ENCODE data around the gene SIRT3. TPM values are rescaled to one million over a fixed set of nuclear protein-coding genes. Genes with fewer than 3 reads are reported as not detected.
"Not testable (repeated sequence)": the region's sequence is repeated elsewhere in the genome, so short reads cannot be mapped to it uniquely, and the experiment has no call there.

SIRT3 gene
- polyA plus RNA-seq, 4 donors, result 26.4 to 42.9 (median 32.8) TPM

DNA sequence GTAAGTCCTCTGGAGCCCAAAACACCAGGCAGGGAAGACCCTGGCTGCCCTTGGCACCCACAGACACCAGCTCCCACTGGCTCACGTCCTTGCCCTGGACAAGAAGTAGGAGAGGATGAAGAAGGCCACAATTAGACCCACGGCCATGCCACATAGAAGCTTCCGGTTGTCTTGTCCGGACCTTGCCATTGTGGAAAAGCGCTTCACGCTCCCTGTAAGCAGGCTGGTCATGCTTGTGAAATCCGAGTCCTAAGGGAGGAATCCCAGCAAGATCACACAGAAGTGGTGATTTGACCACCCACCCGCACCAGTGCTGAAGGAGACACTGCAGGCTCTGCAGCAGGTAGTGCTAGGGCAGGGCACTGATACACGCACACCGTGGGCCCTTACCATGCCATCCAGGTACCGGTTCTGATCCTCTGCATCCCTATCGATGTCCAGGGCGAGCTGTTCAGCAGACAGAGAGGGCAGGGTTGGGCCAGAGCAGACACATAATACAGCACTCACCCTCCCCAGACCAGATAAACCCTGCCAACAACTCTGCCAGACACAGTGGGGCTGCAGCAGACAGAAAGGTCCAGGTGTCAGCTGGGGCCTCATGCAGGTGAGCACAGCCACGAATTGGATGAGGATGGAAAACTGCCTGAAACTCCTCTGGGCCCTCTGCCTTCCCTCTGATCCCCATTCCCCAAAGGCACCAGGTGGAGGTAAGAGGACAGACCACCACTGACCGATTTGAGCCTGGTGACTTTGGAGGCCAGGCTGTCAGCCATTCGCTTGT, 30.7 kb downstream of the SIRT3 start:
- DNase-seq (ENCODE audit: low read depth in 4 of 4, low spot score in 2 of 4), result no peak

DNA sequence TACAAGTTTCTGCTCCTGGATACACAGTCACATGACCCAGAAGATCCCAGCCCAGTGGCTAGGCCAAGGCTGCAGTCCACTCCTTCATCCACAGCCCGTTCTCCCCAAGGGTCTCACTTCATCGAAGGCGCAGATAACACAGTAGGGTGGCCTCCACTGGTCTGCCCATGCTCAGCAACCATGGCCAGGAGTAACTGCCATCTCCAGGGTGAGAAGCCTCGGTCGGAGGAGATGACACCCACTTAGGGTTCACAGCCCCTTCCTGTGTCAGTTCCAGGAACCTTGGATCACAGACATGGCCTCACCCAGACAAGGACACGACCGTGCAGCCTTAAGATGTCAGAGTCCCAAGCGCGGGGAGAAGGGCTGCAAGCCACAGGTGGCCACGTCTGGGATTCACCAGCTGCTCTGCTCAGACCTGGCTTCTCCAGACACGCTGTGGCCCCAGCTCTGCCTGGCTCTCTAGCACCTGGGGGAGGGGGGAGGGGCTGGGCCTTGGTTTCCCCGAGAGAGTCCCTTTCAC, 31.5 kb downstream of the SIRT3 start:
- DNase-seq (ENCODE audit: low read depth in 4 of 4, low spot score in 2 of 4), result no peak

DNA sequence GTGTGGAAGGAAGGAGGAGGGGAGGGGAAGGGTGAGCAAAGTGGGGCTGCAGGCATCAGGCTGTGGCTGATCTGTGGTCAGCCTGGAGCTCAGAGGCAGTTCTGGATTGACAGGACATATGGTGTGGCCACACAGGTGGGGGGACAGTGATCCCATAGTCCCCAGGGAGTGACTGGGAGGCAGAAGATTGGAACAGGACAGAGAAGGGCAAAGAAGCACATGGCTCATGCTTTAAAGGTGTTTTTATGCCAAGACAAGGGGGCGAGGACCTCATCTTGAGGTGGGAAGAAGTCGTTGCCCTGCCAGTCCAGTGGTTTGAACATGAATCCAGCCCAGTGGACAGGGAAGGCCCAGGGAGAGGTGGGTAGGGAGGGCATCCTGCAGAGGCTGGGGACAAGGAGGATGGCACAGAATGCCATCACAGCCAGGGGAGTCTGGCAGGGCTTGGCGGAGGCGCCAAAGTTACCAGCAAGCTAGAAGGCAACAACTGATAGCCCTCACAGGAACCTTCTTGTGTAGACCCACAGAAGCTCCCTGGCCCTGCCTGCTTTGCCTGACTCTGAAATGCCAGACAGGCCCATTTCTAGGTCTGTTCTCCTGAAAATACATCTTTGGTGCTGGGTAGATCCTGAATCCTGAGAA, 32.1 kb downstream of the SIRT3 start:
- DNase-seq (ENCODE audit: low read depth in 4 of 4, low spot score in 2 of 4), result no peak

DNA sequence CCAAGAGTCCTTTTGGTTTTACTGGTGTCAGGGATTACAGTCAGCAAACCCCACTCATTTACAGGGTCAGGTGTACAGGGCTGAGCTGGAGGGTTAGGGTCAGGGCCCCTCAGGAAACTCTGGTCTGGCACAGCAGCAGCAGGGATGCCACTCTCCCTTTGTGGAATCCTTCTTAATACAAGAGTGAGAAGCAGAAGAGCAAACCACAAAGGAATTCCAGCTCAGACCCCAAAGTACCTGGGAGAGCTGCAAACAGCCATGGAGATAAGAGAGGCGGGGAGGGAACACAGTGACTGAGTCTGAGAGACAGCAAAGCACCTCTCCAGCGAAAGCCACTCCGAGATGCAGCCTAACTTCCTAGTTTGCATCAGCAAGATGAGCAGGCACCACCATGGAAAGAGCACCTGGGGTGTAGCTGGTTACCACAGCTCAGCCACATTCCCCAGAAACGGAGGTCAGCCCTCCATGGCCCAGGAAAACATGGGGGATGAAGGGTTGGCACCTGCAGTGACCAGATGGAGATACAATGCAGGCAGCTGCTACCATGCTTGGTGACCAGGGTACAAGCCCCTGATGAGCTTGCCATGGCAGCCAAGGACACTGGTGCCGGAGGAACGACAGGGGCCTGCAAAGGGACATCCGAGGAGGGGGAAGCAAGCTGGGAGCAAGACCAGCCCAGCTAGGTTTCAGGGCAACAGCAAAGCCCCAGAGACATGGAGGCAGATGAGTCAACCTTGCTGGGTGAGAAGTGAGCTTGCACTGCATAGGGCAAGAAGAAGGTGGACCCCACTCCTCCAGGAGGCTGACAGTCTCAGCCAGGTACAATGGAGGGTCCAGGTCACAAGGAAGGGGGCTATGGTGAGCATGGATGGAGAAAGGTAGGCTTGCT, 32.8 kb downstream of the SIRT3 start:
- DNase-seq (ENCODE audit: low read depth in 4 of 4, low spot score in 2 of 4), result no peak

DNA sequence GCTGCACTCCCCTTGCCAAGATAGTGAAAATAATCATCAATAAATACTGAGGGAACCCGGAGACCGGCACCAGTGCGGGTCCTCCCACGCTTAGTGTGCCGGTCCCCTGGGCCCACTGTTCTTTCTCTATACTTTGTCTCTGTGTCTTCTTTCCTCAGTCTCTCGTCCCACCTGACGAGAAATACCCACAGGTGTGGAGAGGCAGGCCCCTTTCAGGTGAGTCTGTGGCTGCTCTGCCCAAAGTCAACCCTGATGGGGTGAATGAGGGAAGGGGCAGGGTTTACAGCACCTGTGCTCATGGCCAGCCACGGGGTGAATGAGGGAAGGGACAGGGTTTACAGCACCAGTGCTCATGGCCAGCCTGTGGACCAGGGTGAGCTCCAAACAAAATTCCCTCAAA, 33.7 kb downstream of the SIRT3 start:
- DNase-seq (ENCODE audit: low read depth in 4 of 4, low spot score in 2 of 4), result no peak

DNA sequence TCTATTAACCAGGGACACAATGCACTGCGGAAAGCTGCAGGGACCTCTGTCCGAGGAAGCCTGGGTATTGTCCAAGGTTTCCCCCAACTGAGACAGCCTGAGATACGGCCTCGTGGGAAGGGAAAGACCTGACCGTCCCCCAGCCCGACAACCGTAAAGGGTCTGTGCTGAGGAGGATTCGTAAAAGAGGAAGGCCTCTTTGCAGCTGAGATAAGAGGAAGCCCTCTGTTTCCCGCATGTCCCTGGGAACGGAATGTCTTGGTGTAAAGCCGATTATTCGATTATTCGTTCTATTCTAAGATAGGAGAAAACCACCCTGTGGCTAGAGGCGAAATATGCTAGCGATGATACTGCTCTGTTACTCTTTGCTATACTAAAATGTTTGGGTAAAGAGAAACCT, 34.2 kb downstream of the SIRT3 start:
- no peak for DNase-seq (ENCODE audit: low read depth in 4 of 4, low spot score in 2 of 4)

DNA sequence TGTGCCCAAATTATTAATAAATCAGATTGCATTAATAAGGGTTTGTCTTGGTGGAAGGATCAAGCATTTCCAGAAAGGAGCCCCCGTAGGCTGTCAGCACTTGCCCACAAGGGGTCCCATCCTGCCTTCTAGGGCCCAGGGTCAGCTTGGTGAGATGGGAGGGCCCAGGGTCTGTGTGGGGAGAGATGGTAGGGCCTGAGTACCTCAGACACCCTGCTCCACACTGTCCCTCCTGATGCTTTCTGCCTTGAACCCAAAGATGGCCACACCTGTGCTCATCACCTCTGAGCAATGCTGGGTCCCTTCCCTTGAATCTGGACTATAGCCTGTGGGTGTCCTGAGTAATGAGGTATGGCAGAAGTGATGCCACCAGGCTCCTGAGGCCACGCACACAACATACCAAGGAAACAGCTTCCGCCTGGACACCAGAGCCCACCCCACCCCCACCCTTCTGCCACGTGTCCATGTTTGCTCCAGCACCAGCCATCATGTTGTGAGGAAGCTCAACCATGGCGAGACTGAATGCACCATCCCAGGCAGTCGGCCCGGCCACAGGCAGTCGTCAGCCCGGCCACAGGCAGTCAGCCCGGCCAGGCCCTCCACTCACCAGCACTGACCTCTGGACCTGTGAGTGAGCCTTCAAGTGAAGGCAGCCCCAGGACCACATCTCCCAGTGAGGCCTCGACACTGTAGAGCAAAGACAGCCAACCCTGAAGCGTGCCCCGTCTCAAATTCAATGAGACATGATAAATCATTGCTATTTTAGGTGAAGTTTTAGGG, 35.7 kb downstream of the SIRT3 start:
- DNase-seq (ENCODE audit: low read depth in 4 of 4, low spot score in 2 of 4), result no peak

DNA sequence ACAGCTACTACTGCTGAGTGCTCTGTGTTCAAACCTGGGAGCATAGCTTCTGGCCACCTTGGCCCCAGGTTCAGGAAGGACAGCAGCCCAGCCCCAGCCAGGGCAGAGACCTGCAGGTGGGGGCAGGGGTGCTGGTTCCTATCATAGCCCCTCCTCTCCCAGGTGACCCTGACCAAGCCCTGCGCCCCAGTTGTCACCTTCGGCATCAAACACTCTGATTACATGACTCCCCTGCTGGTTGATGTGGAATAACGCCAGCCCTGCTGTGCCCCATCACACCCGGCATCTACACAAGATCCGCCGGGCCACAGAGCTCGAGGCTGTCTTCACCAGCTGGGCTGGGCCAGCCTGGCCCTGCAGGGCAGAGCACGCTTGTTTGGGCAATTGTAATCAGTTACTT, 36.4 kb downstream of the SIRT3 start:
- DNase-seq (ENCODE audit: low read depth in 4 of 4, low spot score in 2 of 4), result no peak

DNA sequence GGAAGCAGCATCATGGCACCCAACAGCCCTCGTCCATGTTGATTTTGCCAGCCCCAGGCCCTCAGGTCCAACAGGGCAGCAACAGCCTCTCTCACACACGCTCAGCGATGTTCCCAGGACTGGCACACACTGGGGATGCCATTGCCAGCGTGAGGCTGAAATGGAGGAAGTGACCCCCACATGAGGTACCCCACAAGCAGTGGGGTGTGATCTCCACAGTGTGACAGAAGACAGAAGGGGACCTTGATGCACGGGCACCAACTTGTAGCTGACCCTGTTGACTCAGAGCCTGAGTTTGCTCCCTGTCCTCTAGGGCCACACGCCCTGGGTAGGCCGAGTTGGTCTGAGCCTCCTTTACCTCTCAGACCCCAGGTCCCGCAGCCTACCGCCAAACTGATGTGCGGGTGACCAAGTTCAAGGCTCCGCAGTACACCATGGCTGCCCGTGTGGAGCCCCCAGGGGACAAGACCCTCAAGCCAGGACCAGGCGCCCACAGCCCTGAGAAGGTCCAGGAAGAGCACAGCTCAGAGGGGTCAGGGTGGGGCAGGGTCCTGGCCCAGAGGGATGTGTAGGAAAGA, 37.0 kb downstream of the SIRT3 start:
- DNase-seq (ENCODE audit: low read depth in 4 of 4, low spot score in 2 of 4), result no peak

DNA sequence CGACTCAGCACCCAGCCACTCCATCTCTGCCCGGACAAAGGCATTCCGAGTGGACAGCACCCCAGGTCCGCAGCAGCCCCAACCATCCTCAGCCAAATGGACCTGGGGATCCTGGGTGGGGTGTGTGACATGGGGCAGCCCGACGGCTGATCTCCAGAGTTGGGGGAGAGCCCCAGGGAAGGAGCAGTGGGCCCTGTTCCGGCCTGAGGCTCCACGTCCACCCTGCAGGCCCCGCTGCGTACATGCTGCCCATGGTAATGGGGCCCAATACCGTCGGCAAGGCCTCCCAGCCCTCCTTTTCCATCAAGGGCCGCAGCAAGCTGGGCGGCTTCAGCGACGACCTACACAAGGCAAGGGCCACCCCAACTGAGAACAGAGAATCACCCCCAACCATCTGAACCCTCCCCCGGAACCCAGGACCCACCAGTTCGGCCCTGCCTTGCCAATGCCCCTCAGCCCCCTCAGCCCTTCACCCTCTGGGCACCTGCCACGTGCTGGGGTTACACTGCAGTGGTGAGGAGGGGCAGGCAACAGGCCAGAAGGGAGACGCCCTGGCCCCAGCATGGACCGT, 37.8 kb downstream of the SIRT3 start:
- no peak for DNase-seq (ENCODE audit: low read depth in 4 of 4, low spot score in 2 of 4)

DNA sequence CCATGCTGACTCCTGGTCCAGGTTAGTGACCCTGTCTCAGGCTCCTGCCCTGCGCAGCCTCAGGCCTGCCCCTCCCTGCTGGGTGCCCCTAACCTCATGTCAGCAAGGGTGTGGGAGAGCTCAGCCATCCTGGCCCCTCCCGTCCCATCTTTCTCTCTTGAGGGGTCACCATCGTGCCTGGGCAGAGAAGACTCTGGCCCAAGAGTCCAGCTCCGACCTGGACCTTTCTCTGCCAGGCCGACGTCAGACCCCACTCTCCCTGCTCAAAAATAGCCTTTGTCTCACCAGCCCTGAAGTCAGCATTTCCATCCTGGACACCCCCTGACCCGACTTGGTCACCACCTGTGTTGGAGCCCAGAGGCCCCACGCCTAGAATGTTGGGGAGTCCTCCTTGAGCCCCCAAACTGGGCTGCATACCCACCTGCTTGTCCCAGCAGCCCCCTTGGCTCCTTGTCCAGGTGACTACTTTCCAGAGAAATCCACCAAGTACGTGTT, 38.4 kb downstream of the SIRT3 start:
- no peak for DNase-seq (ENCODE audit: low read depth in 4 of 4, low spot score in 2 of 4)

DNA sequence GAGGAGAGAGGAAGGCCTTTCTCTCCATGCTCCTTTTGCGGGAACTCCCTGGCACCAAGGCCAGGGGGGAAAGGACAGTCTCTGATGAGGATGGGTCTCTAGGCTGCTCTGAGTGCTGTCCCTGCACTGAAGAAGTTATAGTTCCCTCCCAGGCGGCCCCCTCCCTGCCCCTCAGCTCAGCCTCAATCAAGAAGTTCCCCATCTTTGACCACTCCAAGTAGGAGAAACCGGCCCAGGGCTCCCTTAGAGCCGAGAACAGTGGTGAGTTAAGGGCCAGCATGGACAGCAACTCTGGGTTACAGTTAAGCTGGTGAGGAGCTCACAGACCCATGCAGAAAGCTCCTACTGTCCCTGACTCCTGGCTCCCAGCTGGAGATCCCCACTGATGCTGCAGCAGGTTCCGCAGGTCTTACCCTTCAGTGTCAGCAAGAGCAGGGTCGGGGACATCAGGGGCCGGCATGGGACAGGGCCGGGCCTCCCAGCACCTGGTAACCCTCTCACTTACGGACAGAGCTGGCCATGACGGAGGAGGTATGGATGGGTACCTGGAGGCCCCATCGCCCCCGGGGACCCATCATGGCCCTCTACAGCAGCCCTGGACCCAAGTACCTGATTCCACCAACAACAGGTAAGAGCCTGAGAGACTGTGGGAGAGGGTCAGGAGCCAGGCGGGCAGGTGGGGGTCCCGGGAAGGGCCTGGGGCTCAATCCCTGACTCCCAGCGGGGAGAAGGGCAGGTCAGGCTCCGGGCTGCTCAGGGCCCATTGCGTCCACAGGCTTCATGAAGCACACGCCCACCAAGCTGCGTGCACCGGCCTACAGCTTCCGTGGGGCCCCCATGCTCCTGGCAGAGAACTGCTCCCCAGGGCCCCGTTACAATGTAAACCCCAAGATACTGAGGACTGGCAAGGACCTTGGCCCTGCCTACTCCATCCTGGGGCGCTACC, 39.1 kb downstream of the SIRT3 start:
- no peak for DNase-seq (ENCODE audit: low read depth in 4 of 4, low spot score in 2 of 4)

DNA sequence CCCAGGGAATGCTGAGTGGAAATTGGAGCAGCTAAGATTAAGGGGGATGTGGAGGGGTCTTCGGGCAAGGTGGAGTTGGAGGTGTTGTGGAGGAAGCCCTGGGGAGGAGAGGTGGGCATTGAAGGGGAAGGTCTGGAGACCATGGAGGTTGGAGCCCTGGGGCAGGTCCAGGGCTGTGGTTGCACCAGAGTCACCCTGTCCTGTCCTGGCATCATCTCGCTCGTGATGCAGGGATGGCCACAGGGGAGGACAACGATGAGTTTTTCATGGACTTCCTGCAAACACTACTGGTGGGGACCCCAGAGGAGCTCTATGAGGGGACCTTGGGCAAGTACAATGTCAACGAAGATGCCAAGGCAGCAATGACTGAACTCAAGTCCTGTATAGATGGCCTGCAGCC, 42.7 kb downstream of the SIRT3 start:
- DNase-seq (ENCODE audit: low read depth in 4 of 4, low spot score in 2 of 4), result not testable (repeated sequence)

DNA sequence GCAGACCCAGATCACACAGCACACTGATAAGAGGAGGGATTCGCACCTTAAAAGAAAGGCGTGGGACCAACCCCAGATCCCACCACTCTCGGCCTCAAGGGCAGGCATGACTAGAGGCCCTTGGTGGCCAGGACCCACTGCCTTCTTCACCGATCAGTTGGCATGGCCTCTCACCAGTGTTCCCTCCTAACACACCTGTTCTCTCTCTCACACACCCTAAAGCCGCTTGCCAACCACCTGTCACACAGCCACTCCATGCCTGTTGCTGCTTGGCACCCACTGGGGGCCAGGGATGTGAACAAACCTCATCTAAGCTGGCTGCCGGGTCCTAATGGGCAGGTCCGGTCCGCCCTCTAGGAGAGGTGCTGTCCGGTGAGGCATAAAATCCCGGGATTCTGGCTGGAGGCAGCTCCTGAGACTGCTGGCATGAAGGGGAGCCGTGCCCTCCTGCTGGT, 43.4 kb downstream of the SIRT3 start, which contains the start of gene SCGB1C1:
Gene SCGB1C1 (plus strand): TSS at position 405 of the 455 bp plus-strand sequence. CDS start 22 bp downstream, at position 427.
- not testable (repeated sequence) for DNase-seq (ENCODE audit: low read depth in 4 of 4, low spot score in 2 of 4)

DNA sequence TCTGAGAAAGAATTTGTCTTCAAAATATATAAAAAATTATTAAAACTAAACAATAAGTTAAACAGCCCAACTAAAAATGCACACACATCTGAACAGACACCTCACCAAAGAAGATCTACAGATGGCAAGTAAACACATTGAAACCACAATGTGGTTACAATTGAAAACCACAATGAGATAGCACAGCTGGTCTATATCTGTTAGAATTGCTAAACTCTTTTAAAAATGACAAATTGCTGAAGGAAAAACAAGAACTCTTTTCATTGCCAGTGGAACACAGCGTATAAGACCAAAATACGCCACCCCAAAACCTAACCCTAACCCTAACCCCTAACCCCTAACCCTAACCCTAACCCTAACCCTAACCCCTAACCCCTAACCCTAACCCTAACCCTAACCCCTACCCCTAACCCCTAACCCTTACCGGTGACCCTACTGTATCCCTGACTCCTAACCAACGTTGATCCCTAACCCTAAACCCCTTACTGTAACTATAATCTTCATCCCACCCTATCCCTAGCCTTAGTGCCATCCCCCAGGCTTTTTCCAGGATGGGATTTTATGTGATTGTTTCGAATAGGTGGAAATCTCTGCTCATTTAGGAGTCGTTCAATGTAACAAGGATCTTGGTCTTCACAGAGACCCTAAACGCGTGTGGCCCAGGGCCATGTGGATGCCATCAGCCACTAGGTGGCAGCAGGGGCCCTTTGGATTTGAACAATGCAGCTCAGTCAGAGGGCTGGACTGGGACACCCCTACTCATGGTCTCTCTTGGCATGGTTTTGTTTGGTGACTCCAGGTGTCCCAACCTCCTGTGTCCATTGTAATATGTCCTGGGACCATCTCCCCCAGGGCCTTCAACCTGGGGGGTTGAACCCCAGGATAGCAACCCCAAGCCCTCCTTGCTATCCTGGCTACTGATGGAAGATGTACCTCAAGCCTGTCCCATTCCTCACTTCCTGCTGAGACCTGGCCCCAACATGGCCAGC, 44.4 kb downstream of the SIRT3 start:
- DNase-seq (ENCODE audit: low read depth in 4 of 4, low spot score in 2 of 4), result not testable (repeated sequence)

DNA sequence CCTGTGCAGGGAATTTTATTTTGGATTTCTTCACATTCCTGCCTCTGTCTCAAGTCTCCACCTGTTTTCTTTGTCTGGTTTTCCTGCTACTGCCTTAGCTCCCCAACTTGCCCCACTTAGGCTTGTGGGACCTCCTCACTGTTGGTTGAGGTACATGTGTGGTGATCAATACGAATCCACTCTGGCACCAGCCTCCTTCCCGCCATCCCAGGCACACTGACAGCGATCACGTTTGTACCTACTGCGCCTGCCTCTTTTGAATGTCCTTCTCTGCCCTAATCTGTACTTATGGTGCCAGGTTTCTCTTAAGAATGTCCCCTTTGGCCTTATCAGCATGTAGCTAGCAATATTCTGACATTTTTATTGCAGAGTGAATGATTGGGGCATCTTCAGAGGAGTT, 45.6 kb downstream of the SIRT3 start:
- DNase-seq (ENCODE audit: low read depth in 4 of 4, low spot score in 2 of 4), result not testable (repeated sequence)

DNA sequence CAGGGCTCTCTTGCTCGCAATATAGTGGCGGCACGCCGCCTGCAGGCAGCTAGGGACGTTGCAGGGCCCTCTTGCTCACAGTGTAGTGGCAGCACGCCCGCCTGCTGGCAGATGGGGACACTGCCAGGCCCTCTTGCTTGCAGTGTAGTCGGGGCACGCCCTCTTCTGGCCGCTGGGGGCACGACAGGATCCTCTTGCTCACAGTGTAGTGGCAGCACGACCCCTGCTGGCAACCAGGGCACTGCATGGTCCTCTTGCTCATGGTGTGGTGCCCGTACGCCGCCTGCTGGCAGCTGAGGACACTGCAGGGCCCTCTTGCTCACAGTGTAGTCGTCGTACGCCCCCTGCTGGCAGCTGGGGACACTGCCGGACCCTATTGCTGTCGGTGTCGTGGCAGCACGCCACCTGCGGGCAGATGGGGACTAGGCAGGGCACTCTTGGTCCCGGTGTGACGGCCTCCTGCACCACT, 46.3 kb downstream of the SIRT3 start:
- DNase-seq (ENCODE audit: low read depth in 4 of 4, low spot score in 2 of 4), result not testable (repeated sequence)

All from left renal cortex interstitium (tissue), 4 donors.